Stimulated activated CD8-positive, alpha-beta memory T cell treated with anti-CD3 and anti-CD28 coated beads, Interleukin-12 subunit alpha, Interleukin-12 subunit beta, amount 100 ng/mL, for 24 hours (primary cell): Measurements from ENCODE around the gene APBB2.

Experiments used
- DNase-seq: peaks from one replicate; pipeline ENCODE4 v3.0.0-alpha.2; 2020; ENCODE audit errors: extremely low read depth

APBB2 gene

GRCh38 chr4:41135801-41136200 lies 78.5 kb downstream of the APBB2 start:
- no peak for DNase-seq

GRCh38 chr4:41134581-41134980 lies 79.8 kb downstream of the APBB2 start:
- DNase-seq: no peak

- no peak for DNase-seq
Measured at GRCh38 chr4:41133454-41134018, 80.8 kb downstream of the APBB2 start.

DNA sequence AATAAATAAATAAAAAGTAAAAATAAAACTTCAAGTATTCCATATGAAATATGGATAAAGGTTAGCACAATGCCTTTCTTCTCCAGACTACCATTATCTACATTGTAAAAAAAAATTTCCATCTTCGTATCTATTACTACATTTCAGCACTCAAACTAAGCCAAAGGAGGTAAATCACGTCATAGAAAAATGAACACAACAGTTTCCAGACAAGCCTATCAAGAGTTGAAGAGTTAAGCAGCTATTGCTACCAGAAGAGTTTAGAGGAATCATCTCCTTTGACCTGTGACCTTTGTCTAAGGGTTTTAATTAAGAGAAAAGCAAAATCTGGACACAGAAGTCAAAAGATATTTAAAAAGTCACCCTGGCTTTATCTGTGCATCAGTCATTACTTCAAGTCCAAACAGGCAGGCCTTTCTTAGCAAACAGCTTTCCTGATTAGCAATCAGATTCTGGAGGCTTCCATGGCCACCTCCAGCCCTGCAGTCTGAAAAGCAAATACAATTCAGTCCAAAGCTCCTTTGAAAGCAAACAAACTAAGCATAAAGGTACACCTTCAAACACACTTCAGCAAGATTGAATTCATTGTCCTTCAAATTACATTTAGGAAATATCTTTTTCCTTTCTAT lies 82.2 kb downstream of the APBB2 start:
- DNase-seq: no peak

DNA sequence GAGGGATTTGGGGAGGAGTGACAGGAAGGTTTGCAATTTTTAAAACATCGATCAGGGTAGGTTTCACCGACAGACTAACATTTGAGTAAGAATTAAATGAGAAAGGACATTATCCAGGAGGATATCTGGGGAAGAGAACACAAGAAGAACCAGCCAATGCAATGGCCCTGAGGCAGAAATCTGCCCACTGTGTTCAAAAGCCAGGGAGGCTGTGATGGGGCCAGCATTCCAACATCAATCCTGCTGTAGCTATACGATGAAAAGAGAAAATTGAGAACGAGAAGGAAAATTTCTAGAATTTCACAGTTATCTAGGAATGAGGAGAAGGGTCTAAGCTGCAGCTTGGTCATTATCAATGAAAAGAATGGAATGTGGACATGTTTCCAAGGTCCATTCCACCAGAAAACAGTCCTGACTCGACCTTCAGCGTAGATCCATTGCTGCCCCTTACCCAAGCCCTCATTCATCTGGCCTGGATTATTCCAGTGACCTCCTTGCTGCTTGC lies 84.4 kb downstream of the APBB2 start:
- DNase-seq: no peak

DNA sequence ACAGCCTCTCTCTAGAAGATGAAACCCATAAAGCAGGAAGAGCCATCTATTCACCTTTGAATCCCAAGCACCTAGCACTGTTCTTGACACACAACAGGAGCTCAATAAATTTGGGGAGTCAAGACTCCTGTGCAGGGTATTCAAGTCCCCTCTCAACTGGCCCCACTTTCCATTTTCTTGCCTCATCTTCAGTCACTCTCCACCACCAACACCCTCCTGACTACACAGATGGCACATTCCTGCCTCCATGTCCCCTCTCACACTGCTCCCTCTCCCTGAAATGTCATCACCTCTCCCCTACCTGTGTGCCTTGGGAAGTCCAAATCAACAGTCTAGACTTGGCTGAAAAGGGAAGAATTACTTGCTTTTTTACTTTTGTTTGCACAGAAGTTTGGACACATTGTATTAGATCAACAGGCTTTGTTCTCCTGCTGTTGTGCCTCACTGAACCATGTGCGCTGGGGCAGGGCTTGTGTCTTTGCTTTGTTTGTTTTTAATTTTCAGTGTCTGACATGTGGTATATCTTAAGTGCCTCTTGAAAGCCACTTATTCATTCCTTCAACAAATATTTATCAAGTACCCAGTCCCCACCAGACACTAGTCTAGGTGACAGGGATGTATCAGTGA lies 85.1 kb downstream of the APBB2 start:
- no peak for DNase-seq

DNA sequence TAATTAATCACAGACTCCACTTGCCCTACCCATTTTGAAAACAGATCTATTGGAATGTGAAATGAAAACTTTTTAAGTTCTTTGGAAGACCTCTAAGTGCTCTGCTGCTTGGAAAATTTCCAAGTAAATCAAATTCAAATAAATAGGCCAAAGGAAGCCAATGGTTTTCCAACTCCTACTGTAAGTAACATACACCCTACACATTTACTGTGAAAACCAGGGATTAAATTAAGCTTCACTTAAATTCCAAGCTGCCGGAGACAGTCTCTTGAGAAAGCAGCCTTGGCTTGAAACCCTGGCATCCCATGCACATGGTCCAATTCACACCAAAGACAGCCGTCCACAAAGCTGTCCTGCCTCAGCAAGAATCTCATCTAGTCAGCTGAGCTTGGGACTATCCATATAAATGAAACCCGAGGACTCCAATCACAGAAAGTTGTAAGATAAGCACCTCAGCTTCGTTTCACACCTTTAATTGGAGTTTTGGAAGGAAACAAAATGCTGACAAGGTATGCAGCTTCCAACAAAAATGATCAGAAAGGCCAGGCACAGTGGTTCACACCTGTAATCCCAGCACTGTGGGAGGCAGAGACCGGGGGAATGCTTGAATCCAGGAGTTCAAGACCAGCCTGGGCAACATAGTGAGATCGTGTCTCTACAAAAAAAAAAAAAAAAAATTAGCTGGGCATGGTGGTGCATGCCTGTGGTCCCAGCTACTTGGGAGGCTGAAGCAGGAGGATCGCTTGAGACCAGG lies 88.6 kb downstream of the APBB2 start:
- DNase-seq: no peak

GRCh38 chr4:41124916-41125548 lies 89.3 kb downstream of the APBB2 start:
- no peak for DNase-seq

DNA sequence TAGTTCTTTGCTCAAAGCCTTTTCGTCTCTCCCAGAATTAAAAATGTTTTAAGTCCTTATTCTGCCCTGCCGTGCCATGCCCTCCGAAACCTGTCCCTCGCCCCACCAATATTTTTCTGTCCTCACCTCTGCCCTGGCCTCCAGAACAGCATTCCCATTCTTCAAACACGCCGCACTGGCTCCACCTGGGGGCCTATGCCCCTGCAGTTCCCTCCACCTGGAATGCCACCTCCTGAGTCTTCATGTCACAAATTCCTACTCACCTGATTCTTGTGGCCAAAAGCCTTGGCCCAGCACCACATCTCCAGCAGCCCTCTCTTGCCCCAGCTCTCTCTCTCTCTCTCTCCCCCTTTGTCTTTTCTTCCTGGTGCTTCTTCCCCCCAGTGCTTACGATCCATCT lies 91.6 kb downstream of the APBB2 start:
- DNase-seq: no peak

DNA sequence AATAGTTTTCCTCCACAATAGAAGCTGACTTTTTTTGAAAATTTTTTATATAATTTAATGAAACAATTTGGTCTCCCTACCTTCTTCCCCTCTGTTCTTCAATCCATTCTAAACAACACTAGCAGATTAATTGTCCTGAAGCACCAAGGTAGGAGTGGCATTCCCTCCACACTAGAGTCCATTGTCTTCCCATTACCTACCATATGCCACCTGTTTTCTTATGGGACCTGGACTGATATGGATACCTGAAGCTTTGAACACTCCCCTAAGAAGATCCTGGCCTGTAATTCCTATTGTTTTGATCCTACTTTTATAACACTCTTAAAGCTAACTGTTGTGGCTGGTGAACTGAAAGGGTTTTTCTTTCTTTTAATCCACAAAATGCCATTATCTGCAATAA lies 92.0 kb downstream of the APBB2 start:
- no peak for DNase-seq

- no peak for DNase-seq
Measured at GRCh38 chr4:41121906-41122305, 92.4 kb downstream of the APBB2 start.

- DNase-seq: no peak
Measured at GRCh38 chr4:41120297-41121217, 93.8 kb downstream of the APBB2 start.

- no peak for DNase-seq
Measured at GRCh38 chr4:41119867-41120295, 94.5 kb downstream of the APBB2 start.

DNA sequence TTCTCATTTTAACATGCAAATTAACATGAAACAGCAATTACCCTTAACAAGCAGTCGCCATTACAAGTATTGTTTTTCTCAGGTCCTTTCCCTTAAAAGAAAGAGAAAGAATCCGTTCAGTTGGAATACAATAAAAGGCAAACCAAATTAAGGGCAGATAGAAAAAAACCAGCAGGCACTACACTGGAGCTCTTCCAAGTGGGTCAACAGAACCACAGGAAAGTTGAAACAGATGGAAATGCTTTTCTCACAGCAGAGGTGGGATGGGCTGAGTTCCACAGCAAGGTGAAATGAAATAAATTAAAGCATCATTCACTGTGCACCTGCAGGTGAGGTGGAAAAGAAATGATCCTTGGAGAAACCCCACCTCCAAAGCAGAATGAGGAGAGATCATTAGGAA lies 102.6 kb downstream of the APBB2 start:
- no peak for DNase-seq

DNA sequence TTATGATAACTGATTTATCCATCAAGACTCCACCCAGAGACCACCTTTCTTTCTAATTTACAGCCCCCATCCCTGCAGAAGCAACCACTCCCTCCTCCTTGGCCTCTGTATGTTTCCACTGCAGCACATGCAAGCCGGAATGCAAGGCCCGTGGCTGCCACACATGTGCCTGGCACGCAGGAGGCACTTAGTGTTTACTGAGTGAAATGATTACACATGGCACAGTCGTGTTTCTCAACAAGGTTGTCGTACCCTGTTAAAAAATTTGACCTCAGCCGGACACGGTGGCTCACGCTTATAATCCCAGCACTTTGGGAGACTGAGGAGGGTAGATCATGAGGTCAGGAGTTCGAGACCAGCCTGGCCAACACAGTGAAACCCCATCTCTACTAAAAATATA lies 104.3 kb downstream of the APBB2 start:
- no peak for DNase-seq

- no peak for DNase-seq
Measured at GRCh38 chr4:41108481-41108880, 105.9 kb downstream of the APBB2 start.

- DNase-seq: no peak
Measured at GRCh38 chr4:41106694-41107419, 107.5 kb downstream of the APBB2 start.

- no peak for DNase-seq
Measured at GRCh38 chr4:41106081-41106480, 108.3 kb downstream of the APBB2 start.

DNA sequence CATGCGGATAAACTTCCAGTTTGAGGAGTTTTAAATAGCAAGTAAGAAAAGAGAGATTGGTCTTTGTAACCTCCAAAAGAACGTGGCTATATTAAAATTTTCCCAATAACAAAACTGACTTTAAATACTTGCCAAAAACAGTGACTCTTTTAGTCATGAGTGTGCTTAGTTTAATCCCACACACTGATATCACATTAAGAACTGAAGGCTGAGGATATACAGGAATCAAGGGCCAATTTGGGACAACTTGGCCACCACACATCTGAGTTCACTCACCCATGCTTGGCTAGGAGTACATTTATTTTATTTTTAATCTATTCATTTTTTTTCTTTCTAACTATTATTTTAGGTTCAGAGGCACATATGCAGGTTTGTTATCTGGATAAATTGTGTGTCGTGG lies 110.2 kb downstream of the APBB2 start:
- DNase-seq: no peak

DNA sequence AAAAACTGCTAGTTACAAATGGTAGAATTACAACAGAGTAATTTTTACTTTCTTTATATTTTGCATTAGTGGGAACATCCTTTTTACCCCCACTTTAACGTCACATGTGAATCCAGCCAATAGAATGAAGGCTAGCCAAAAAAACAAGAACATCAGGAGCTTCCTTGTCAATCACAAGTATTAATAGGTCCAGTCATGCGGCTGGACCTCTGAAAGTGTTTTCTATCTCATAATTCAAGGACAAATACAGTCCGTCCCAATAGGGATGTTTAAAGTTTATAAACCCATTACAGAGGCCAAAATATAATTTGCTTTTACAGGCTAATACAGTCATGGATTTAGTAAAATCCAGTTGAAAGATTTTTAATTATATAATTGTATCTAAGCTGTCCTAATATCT lies 110.7 kb downstream of the APBB2 start:
- DNase-seq: no peak
